HL-60 (cell line): ENCODE results near the gene GLP1R.

Source experiments
- DNase-seq, 2 experiments: peaks; one replicate each; pipeline ENCODE4 v3.0.0-alpha.2; 2010 to 2020; ENCODE audit warnings: low read depth in 1 of 2, low spot score in 1 of 2
- H3K27ac ChIP-seq: fragments of 250-450 bp; sonication (Bioruptor Pico); replicated peaks from 2 replicates; pipeline ENCODE4 v1.5.1; 2020; ENCODE audit warnings: mild to moderate bottlenecking, moderate library complexity
- H3K27me3 ChIP-seq: fragments of 250-450 bp; sonication (Bioruptor Pico); 2 replicates; pipeline ENCODE4 v1.5.1; 2021; ENCODE audit warnings: mild to moderate bottlenecking, moderate library complexity; ENCODE audit not compliant: insufficient read depth, poor library complexity, severe bottlenecking
- H3K4me3 ChIP-seq: replicated peaks from 2 replicates; pipeline ENCODE4 v1.5.1; 2011; ENCODE audit warnings: mild to moderate bottlenecking, control low read depth, low read length; ENCODE audit not compliant: insufficient read depth
- GABPA ChIP-seq: IDR thresholded peaks from 2 replicates; pipeline ENCODE4 v1.6.1; 2012; ENCODE audit warnings: low read depth
- POLR2AphosphoS5 ChIP-seq: IDR thresholded peaks from 2 replicates; pipeline ENCODE4 v1.6.1; 2012; ENCODE audit warnings: low read depth
- SPI1 ChIP-seq: IDR thresholded peaks from 2 replicates; pipeline ENCODE4 v1.6.1; 2012; ENCODE audit warnings: low read depth, mild to moderate bottlenecking, borderline replicate concordance
- TF ChIP-seq, protein P1 (sequence below): IDR thresholded peaks from 2 replicates; pipeline ENCODE4 v1.6.1; 2012; ENCODE audit warnings: low read depth; ENCODE audit not compliant: insufficient replicate concordance
- TF ChIP-seq, protein P2 (sequence below): IDR thresholded peaks from one replicate; pipeline ENCODE4 v1.5.1; 2011; ENCODE audit warnings: low read length, control low read depth, inconsistent platforms; ENCODE audit not compliant: insufficient read depth

GLP1R gene

DNA sequence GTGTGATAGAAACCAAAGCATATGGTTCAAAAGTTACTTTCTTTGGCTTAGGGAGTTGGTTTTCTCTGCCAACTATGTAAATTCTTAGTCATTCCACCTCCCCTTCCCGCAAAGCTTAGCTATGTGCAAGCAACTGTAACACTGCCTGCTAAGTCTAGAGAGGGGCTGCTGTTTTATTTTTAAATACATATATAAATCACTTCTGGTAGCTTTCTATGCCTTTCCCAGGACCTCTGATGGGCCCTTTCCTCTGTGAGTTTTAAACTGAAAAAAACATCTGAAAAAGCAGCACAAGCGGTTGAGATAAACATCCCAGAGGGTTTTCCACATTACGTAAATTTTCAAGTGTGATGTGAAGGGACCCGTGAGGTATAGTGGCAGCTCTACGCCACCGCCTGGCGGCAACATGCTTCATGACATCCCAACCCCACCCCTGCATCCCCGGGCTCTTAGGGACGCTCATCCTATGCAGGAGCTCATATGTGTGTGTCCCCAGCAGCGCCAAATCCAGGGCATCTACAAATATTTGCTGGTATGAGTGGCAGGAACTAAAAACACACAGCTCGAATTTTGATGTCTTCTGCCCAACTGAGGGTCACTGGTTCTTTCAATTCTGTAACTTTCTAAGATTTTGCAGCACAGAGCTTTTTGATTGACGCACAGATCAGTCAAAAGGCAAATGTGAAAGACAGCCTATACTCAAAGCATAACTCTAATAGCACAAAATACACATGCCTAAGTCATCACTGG lies 53.7 kb downstream of the GLP1R start:
- no peak for DNase-seq
- Histone ChIP-seq H3K27ac (no peak overlapping the region), H3K4me3 (no peak overlapping the region), H3K27me3 (peaks cover 9% of the 10 kb centered on the region)
- TF ChIP-seq SPI1, result no peak
- TF ChIP-seq, protein P1, sequence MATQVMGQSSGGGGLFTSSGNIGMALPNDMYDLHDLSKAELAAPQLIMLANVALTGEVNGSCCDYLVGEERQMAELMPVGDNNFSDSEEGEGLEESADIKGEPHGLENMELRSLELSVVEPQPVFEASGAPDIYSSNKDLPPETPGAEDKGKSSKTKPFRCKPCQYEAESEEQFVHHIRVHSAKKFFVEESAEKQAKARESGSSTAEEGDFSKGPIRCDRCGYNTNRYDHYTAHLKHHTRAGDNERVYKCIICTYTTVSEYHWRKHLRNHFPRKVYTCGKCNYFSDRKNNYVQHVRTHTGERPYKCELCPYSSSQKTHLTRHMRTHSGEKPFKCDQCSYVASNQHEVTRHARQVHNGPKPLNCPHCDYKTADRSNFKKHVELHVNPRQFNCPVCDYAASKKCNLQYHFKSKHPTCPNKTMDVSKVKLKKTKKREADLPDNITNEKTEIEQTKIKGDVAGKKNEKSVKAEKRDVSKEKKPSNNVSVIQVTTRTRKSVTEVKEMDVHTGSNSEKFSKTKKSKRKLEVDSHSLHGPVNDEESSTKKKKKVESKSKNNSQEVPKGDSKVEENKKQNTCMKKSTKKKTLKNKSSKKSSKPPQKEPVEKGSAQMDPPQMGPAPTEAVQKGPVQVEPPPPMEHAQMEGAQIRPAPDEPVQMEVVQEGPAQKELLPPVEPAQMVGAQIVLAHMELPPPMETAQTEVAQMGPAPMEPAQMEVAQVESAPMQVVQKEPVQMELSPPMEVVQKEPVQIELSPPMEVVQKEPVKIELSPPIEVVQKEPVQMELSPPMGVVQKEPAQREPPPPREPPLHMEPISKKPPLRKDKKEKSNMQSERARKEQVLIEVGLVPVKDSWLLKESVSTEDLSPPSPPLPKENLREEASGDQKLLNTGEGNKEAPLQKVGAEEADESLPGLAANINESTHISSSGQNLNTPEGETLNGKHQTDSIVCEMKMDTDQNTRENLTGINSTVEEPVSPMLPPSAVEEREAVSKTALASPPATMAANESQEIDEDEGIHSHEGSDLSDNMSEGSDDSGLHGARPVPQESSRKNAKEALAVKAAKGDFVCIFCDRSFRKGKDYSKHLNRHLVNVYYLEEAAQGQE, result no peak
- TF ChIP-seq GABPA, result no peak
- TF ChIP-seq, protein P2, sequence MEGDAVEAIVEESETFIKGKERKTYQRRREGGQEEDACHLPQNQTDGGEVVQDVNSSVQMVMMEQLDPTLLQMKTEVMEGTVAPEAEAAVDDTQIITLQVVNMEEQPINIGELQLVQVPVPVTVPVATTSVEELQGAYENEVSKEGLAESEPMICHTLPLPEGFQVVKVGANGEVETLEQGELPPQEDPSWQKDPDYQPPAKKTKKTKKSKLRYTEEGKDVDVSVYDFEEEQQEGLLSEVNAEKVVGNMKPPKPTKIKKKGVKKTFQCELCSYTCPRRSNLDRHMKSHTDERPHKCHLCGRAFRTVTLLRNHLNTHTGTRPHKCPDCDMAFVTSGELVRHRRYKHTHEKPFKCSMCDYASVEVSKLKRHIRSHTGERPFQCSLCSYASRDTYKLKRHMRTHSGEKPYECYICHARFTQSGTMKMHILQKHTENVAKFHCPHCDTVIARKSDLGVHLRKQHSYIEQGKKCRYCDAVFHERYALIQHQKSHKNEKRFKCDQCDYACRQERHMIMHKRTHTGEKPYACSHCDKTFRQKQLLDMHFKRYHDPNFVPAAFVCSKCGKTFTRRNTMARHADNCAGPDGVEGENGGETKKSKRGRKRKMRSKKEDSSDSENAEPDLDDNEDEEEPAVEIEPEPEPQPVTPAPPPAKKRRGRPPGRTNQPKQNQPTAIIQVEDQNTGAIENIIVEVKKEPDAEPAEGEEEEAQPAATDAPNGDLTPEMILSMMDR, result no peak
- no peak for TF ChIP-seq POLR2AphosphoS5

DNA sequence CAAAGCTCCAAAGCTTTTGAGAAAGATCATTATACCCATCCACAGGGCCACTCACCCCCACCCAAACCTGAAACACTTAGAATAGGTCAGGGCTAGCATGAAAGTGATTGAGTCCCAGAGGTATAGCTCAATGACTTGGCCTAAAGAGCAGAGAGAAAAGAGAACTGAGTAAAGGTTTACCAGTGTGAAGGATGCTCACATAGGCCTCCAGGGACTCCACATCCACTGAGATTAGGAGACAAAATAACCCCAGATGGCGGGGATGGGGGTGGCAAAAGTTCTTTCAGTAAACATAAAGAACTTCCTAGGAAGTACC lies 54.2 kb downstream of the GLP1R start:
- DNase-seq, result no peak
- H3K4me3 ChIP-seq, result no peak overlapping the region
- TF ChIP-seq, protein P1, result no peak
- no peak for TF ChIP-seq POLR2AphosphoS5
- TF ChIP-seq GABPA, result no peak
- no peak for TF ChIP-seq SPI1
- TF ChIP-seq, protein P2, result no peak

DNA sequence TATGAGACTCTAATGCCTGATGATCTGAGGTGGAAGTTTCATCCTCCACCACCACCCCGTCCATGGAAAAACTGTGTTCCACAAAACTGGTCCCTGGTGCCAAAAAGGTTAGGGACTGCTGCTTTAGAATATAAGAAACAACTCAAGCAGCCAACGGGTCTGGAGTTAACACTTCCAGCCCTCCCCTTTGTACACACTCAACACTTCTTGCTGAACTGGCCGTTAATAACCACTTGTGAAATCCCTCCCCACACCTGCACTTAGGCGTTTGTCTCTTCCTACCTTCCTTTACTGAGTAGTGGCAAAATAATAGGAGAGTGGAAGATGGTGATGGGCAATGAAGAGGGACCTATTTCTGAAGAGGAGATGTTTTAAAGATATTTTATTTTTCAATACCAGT lies 55.9 kb downstream of the GLP1R start:
- H3K27me3 ChIP-seq, result peaks cover 3% of the 10 kb centered on the region
- DNase-seq, result no peak
- TF ChIP-seq, protein P2, result no peak
- TF ChIP-seq GABPA, result no peak
- TF ChIP-seq SPI1, result no peak
- TF ChIP-seq POLR2AphosphoS5, result no peak
- TF ChIP-seq, protein P1, result no peak

More for the DNA sequence above, 54.2 kb downstream of the GLP1R start:
- Histone ChIP-seq H3K27me3 (peaks cover 9% of the 10 kb centered on the region), H3K27ac (no peak overlapping the region)

More for the DNA sequence above, 55.9 kb downstream of the GLP1R start:
- Histone ChIP-seq H3K4me3 (no peak overlapping the region), H3K27ac (no peak overlapping the region)
